ENCODE measurements around the gene MYO3B.

DNA sequence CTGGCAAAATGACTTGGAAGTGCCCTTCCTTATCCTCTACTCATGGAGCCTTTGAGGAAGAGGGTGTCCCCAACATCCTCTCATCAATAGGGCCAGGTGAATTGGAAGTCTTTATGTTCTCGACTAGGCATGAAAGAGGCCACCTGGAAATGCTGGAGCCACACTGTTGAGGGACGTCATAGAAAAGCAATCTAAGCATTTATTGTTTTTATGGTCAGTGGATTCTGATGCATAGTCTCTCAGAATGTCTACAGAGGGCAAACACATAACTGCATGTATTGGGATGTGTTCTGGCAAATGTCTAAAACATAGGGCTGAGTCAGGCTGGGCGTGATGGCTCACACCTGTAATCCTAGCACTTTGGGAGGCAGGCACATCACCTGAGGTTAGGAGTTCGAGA is 290.6 kb downstream of the MYO3B start:
- TF ChIP-seq TARDBP (IDR thresholded peaks at IDR 0.05) = no peak
- no peak for TF ChIP-seq CTBP1 (IDR thresholded peaks at IDR 0.05; ENCODE audit: borderline replicate concordance)
- TF ChIP-seq FOXA1 (IDR thresholded peaks at IDR 0.05) = no peak
